Head of caudate nucleus (tissue), 42 donors: ENCODE results near the gene CHIT1.

ENCODE experiments used
- DNase-seq, 42 donors: peaks; one replicate each; pipeline versions ENCODE4 v3.0.0 to v3.0.0-alpha.2; 2020 to 2021; ENCODE audit warnings: mixed read lengths in 7 of 42
- intact Hi-C: fragments of 100-400 bp; cut with DNase I; formaldehyde crosslinking; loops from one replicate; pipeline ENCODE4 v1.15.0; 2022

CHIT1 gene

DNA sequence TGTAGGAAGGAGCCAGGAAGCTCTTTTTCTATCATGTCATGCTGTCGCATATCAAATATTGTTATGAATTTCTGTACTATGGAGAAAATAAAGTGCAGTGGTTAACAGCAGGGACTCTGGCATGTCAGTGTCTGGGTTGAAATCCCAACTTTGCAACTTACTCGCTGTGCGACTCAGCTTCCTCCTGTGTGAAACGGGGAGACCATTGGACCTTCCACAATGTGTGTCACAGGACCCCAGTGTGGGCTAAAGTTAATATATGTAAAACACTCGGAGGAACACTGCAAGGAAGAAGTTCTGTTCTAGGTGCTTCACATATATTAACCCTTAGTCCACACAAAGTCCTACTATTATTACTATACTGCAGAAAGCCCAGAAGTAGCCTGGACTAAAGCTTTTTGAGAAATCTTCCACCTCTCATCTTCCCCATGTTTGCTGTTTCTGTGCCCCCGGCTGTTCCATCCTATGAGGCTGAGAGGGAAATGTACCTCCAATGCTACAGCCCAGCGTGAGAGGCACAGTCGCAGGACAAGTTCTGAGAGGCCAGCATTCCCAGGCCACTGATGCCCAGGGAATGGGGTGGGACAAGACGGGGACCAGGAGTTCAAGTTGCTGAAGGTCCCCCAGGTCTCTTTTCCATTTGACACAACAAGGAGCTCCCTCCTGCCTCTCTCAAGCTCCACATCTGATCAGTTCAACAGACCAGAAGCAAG, 1.9 kb downstream of the CHIT1 start:
- intact Hi-C loops, result no loop called here
- DNase-seq, result peak in 1 of 42 donors; percentile 19

GRCh38 chr1:203225071-203225470, 4.4 kb downstream of the CHIT1 start:
- intact Hi-C loops, result no loop called here
- no peak for DNase-seq

- intact Hi-C loops, result no loop called here
- no peak for DNase-seq
Measured at GRCh38 chr1:203223012-203223775, 6.3 kb downstream of the CHIT1 start.

DNA sequence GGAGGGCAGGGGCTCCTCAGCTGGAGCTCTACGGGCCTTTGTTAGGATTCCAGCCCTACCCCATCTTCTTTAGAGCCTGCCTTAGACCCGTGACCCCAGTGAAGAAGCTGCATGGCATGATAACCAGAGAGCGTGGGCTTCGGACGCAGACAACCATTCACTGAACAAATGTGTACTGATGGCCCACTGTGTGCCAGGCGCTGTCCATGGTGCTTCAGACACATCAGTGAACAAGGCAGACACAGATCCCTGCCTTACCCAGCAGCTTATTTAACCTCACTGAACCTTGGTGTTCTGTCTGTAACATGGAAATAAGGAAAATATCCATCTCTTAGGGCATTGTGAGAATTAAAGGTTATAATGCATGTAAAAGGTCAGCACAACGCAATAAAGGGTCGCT, 9.5 kb downstream of the CHIT1 start:
- no peak for DNase-seq
- intact Hi-C loops, result loop anchor here (5.0 kb wide), 2 partner anchors 37 to 48 kb away; no protein-coding TSS in a partner anchor

DNA sequence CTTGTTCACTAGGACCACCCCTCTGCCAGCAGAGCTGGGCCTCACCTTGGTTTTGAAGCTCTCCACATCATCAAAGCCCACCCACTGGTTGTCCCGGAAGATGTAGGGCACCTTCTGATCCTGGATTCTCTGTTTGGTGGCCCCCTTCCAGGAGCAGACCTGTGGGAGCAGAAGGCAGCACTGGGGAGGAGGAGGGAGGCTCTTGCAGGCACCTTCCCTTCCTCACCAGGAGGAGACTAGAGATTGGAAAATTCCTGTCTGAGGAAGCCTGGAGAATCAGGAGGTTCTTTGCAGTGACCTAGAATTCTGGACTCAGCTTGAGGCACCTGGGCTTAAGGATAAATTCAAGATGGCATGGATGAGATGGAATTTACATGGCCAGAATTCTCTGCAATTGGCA, 10.3 kb downstream of the CHIT1 start:
- DNase-seq, result no peak
- intact Hi-C loops, result loop anchor here (5.0 kb wide), 2 partner anchors 38 to 47 kb away; no protein-coding TSS in a partner anchor

GRCh38 chr1:203217668-203218067, 11.8 kb downstream of the CHIT1 start:
- intact Hi-C loops, result loop anchor here (2.0 to 5.0 kb wide), 4 partner anchors 40 to 179 kb away; no protein-coding TSS in a partner anchor
- no peak for DNase-seq

DNA sequence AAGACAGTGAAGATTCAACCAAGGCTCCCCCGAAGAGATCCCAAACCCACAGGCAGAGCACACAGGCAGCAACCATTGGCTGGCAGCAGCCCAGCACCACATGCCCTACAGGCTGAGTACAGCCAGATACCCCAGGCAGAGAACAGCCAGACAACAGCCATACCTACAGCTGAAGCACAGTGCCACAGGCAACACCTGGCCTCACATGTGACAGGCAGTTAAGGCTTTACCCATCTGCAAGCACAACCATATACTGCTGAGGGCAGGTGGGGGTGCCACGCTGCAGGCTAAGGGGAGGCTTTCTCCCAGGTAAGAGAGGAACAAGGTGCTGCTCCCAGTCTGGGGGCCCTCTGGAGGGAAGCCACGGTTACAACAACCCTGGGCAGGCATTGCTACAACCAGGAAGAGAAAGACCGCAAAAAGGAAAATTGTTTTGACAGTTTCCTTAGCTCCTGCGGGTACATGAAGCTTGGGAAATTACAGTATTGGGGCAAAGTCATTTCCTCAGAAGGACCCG, 12.3 kb downstream of the CHIT1 start:
- intact Hi-C loops, result loop anchor here (2.0 to 5.0 kb wide), 4 partner anchors 40 to 178 kb away; no protein-coding TSS in a partner anchor

GRCh38 chr1:203216274-203217138, 13.0 kb downstream of the CHIT1 start:
- DNase-seq, result peak in 41 of 42 donors; percentile 18 to 89 (median 70)
- intact Hi-C loops, result loop anchor here (2.0 to 5.0 kb wide), 4 partner anchors 41 to 178 kb away; no protein-coding TSS in a partner anchor

More for the DNA sequence above, 12.3 kb downstream of the CHIT1 start:
- DNase-seq, result peak in 8 of 42 donors; percentile 6 to 58 (median 24)

DNA sequence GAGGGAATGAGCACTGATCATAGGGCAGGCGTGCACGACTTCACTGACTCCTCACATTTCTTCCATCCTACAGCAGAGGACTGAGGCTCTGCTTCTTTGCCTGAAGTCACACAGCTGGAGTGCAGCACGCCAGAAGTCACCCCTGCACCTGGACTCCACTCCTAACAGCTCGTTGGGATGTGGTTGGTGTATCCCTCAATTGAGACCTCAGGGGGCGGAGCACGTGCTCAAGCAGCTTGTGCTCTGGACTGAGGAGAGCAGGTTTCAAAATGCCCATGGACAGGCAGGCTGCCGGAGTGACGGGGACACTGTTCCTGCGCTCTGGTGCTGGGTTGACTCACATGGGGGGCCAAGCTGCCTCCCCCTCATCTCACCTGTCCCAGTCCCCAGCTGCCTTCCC, 13.9 kb downstream of the CHIT1 start:
- peak in 1 of 42 donors; percentile 21 for DNase-seq

DNA sequence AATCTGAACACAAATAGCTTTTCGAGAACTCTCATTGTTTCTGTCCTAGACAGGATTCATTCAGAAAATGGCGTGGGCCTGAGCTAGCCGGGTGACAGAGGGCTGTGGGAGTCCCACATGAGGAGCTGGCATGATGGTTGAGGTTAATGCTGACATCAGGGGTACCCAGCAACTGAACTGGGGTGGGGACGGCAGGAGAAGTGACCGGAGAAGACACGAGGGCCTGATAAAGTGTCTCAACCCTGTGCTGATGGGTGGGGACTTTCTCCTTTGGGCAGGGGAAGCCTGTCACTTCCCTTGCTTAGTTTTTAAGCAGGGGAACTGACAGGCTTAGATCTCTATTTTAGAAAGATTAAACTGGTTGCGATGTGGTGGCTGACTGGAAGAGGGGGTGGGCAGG, 14.6 kb downstream of the CHIT1 start:
- DNase-seq, result peak in 2 of 42 donors; percentile 13 to 14
- intact Hi-C loops, result loop anchor here (5.0 kb wide), 2 partner anchors 42 to 43 kb away; no protein-coding TSS in a partner anchor

More for the DNA sequence above, 13.9 kb downstream of the CHIT1 start:
- intact Hi-C loops, result loop anchor here (5.0 kb wide), 2 partner anchors 42 to 43 kb away; no protein-coding TSS in a partner anchor

GRCh38 chr1:203213126-203213525, 16.3 kb downstream of the CHIT1 start:
- intact Hi-C loops, result no loop called here
- DNase-seq, result no peak

DNA sequence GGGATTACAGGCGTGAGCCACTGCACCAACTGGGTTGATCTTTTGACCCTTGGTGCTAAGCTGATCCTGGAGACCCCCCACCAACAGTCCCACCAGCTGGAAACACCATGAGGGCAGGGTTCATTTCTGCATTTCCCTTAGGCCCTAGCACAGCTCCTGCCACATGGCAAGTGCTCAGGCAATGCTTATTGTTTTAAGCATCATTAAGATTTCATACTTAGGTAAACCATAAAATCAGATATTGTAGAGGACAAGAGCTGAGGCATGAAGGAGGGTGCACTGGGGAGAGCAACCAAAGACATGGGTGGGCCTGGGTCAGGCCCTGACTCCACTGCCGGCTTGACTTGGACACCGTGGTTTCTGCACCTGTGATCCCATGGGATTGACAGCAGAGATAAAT, 17.7 kb downstream of the CHIT1 start:
- intact Hi-C loops, result no loop called here
- DNase-seq, result no peak

- DNase-seq, result no peak
- intact Hi-C loops, result no loop called here
Measured at GRCh38 chr1:203210988-203211387, 18.5 kb downstream of the CHIT1 start.

GRCh38 chr1:203210350-203210749, 19.1 kb downstream of the CHIT1 start:
- intact Hi-C loops, result no loop called here
- DNase-seq, result no peak

- no peak for DNase-seq
- intact Hi-C loops, result no loop called here
Measured at GRCh38 chr1:203208181-203208580, 21.3 kb downstream of the CHIT1 start.

GRCh38 chr1:203207751-203208150, 21.7 kb downstream of the CHIT1 start:
- DNase-seq, result no peak
- intact Hi-C loops, result no loop called here

DNA sequence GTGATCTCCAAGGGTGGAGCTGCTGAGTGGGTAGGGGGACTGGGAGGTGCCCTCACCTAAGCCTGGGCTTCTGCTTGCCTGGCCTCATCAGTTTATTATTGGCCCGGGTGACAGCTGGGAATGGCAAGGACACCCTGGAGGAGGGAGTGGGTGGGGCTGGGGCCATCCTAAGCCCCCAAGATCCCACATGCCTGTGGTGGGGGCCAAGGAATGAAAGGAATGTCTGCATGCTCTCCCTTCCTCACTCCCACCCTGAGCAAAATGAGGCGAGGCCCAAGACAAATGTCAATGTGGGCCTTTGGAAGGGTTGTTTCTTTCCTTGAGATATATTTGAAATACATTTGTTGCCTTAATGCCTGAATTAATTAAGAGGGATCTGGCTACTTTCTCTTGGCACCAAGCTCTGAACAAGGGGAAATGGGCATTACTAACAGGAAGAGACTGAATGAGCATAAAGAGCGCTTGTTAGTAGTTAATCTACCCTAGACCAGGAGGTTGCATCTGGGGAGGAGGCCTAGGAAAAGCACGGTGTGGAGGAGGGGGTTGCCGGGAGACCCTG, 23.3 kb downstream of the CHIT1 start:
- no peak for DNase-seq
- intact Hi-C loops, result no loop called here

DNA sequence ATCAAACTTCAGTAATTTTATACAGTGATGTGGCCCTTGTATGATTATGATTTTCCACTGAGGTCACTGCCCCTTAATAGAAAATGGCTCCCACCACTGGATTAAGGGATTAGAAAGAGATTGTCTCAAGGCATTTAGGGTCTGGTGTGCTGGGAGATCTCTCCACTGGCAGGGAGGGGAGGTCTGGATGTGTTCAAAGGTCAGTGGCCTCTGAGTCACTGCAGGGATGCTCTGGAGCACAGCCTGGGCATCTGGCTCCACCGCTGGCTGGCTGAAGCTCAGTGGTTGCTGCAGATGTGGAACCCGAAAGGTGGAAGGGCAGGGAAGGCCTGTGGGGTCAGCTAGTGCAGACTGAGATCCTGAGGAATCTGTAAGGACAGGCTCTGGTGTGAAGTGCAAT, 24.7 kb downstream of the CHIT1 start:
- DNase-seq, result no peak
- intact Hi-C loops, result no loop called here
